A673 (cell line): ENCODE measurements around the gene MRPL42. TPM values are rescaled to one million over a fixed set of nuclear protein-coding genes. Genes with fewer than 3 reads are reported as not detected.

ENCODE experiments used
- BruUV-seq: library from RNA; stranded (reverse); fragments of 400-500 nt; replicated peaks from 2 replicates; lab custom pipeline; 2021; lab: Mats Ljungman, UMichigan
- CTCF ChIA-PET: fragments of 300-600 bp; sonication (Branson Sonifier 250); formaldehyde crosslinking; loops from one replicate; lab custom pipeline; 2022; ENCODE audit warnings: antibody characterized with exemption; lab: Charles Lee
- POLR2A ChIA-PET: fragments of 300-600 bp; sonication (Branson Sonifier 250); formaldehyde crosslinking; loops from one replicate; lab custom pipeline; 2022; ENCODE audit warnings: antibody characterized with exemption; ENCODE audit not compliant: low non-redundant PET; lab: Charles Lee
- DNase-seq: peaks from one replicate; pipeline ENCODE4 v3.0.0-alpha.2; 2015; ENCODE audit warnings: low spot score
- H3K27ac ChIP-seq: fragments of 200-600 bp; sonication (generic); 2 replicates; pipeline ENCODE4 v1.5.1; 2016; ENCODE audit warnings: mixed run types, low read depth, mild to moderate bottlenecking, mixed read lengths, antibody characterized with exemption, low read length; ENCODE audit not compliant: poor library complexity, severe bottlenecking
- H3K27me3 ChIP-seq: fragments of 200-600 bp; sonication (generic); replicated peaks from 2 replicates; pipeline ENCODE4 v1.6.1; 2017; ENCODE audit warnings: mixed run types, low read depth, mild to moderate bottlenecking, mixed read lengths, antibody characterized with exemption, low read length; ENCODE audit not compliant: insufficient read depth, poor library complexity
- H3K36me3 ChIP-seq: fragments of 200-600 bp; sonication (generic); 2 replicates; pipeline ENCODE4 v1.6.1; 2016; ENCODE audit warnings: mixed run types, mild to moderate bottlenecking, mixed read lengths, antibody characterized with exemption, low read length; ENCODE audit not compliant: insufficient read depth, poor library complexity, severe bottlenecking
- H3K4me1 ChIP-seq: fragments of 200-600 bp; sonication (generic); 2 replicates; pipeline ENCODE4 v1.6.1; 2017; ENCODE audit warnings: mixed run types, mild to moderate bottlenecking, mixed read lengths, antibody characterized with exemption, low read length; ENCODE audit not compliant: insufficient read depth, poor library complexity, severe bottlenecking
- H3K4me3 ChIP-seq: fragments of 200-600 bp; sonication (generic); 2 replicates; pipeline ENCODE4 v1.5.1; 2016; ENCODE audit warnings: low read depth, mixed run types, mild to moderate bottlenecking, mixed read lengths, low read length; ENCODE audit not compliant: poor library complexity, severe bottlenecking
- H3K9me3 ChIP-seq: fragments of 200-600 bp; sonication (generic); 2 replicates; pipeline ENCODE4 v1.6.1; 2016; ENCODE audit warnings: mixed run types, low read depth, mild to moderate bottlenecking, mixed read lengths, antibody characterized with exemption, low read length; ENCODE audit not compliant: poor library complexity, severe bottlenecking
- CTCF ChIP-seq: fragments of 300-800, 200-600 bp; sonication (generic); conservative IDR thresholded peaks from 2 replicates; pipeline ENCODE4 v1.5.1; 2017; ENCODE audit warnings: low read depth, mild to moderate bottlenecking, antibody characterized with exemption, low read length, moderate library complexity, mixed read lengths
- EZH2 ChIP-seq: fragments of 200-600 bp; sonication (generic); IDR thresholded peaks from 2 replicates; pipeline ENCODE4 v1.6.1; 2017; ENCODE audit warnings: borderline replicate concordance, low read depth, mild to moderate bottlenecking, mixed read lengths, antibody characterized with exemption, low read length; ENCODE audit not compliant: poor library complexity, severe bottlenecking
- intact Hi-C: fragments of 100-400 bp; cut with micrococcal nuclease; formaldehyde crosslinking; loops from one replicate; pipeline ENCODE4 v1.10.0; 2022; ENCODE audit not compliant: unreplicated experiment
- total RNA-seq: library from RNA; stranded (reverse); gene quantifications from 2 replicates; pipeline ENCODE4 v1.2.3, GENCODE V29; 2021

MRPL42 gene
- total RNA-seq, 1 experiment from 2014 or later, result 196 TPM

GRCh38 chr12:93500667-93501066, 33.4 kb downstream of the MRPL42 start:
- Histone ChIP-seq H3K36me3 (peaks cover 44% of the 10 kb centered on the region), H3K4me1 (no peaks in the 10 kb centered on the region), H3K9me3 (no peaks in the 10 kb centered on the region), H3K27me3 (no peaks in the 10 kb centered on the region), H3K4me3 (no peak overlapping the region), H3K27ac (no peak overlapping the region)
- no TSS peak for BruUV-seq
- ChIA-PET POLR2A (no interaction called here), CTCF (interaction anchor here (0.6 to 4.8 kb wide), 2 partner anchors 574 to 601 kb away, joined by 3 to 52 read pairs; no protein-coding TSS in a partner anchor)
- no peak for TF ChIP-seq CTCF
- TF ChIP-seq EZH2, result no peak
- no peak for DNase-seq
- intact Hi-C loops, result loop anchor here (5.0 kb wide), 1 partner anchor 62 kb away; no protein-coding TSS in a partner anchor

GRCh38 chr12:93502802-93503623, 35.7 kb downstream of the MRPL42 start:
- CTCF ChIA-PET, result interaction anchor here (0.9 to 4.8 kb wide), 2 partner anchors 597 to 599 kb away, joined by 3 to 52 read pairs; no protein-coding TSS in a partner anchor
- peak; percentile 61 for DNase-seq
- Histone ChIP-seq H3K36me3 (peaks cover 30% of the 10 kb centered on the region), H3K27me3 (no peaks in the 10 kb centered on the region), H3K27ac (no peak overlapping the region), H3K9me3 (no peaks in the 10 kb centered on the region), H3K4me3 (no peak overlapping the region), H3K4me1 (no peaks in the 10 kb centered on the region)
- intact Hi-C loops, result loop anchor here (2.0 to 5.0 kb wide), 2 partner anchors 59 to 600 kb away; no protein-coding TSS in a partner anchor
- POLR2A ChIA-PET, result interaction anchor here (0.6 kb wide), 1 partner anchor 516 kb away, joined by 3 read pairs; no protein-coding TSS in a partner anchor
- TF ChIP-seq EZH2, result no peak
- peak; percentile 87 for TF ChIP-seq CTCF
- BruUV-seq, result no TSS peak

- intact Hi-C loops, result no loop called here
- Histone ChIP-seq H3K27ac (no peak overlapping the region), H3K4me1 (no peaks in the 10 kb centered on the region), H3K4me3 (no peak overlapping the region), H3K9me3 (no peaks in the 10 kb centered on the region), H3K36me3 (peaks cover 15% of the 10 kb centered on the region), H3K27me3 (no peaks in the 10 kb centered on the region)
- TF ChIP-seq CTCF (no peak), EZH2 (no peak)
- ChIA-PET CTCF (interaction anchor here (0.6 kb wide), 1 partner anchor 463 kb away, joined by 7 read pairs; no protein-coding TSS in a partner anchor), POLR2A (no interaction called here)
- BruUV-seq, result no TSS peak
- DNase-seq, result no peak
Observed at GRCh38 chr12:93507165-93507564, 39.9 kb downstream of the MRPL42 start.
